ENCODE data around the gene CCNB1. TPM values are rescaled to one million over a fixed set of nuclear protein-coding genes. Genes with fewer than 3 reads are reported as not detected.

CCNB1 gene
- total RNA-seq, 1 donor from 2014 or later = 243 TPM

DNA sequence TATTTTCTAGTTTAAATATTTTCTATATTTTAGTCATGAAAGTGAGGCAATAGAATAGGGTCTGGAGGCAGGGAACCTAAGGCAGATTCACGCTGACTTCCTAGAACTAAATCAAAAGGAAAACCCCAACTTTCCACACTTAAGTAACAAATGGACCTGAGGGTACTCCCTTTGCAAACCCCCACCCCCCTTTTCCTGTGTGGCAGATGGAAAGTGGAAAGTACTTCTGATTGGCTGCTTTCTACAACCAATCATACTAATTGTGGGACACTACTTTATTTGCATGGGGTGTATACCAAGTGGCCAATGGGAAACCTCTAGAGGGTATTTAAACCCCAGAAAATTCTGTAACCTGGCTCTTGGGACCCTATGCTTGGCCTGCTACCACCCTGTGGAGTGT lies 17.7 kb downstream of the CCNB1 start:
- DNase-seq (ENCODE audit: low read depth) = no peak
- TF ChIP-seq, protein P1, sequence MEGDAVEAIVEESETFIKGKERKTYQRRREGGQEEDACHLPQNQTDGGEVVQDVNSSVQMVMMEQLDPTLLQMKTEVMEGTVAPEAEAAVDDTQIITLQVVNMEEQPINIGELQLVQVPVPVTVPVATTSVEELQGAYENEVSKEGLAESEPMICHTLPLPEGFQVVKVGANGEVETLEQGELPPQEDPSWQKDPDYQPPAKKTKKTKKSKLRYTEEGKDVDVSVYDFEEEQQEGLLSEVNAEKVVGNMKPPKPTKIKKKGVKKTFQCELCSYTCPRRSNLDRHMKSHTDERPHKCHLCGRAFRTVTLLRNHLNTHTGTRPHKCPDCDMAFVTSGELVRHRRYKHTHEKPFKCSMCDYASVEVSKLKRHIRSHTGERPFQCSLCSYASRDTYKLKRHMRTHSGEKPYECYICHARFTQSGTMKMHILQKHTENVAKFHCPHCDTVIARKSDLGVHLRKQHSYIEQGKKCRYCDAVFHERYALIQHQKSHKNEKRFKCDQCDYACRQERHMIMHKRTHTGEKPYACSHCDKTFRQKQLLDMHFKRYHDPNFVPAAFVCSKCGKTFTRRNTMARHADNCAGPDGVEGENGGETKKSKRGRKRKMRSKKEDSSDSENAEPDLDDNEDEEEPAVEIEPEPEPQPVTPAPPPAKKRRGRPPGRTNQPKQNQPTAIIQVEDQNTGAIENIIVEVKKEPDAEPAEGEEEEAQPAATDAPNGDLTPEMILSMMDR (conservative IDR thresholded peaks at IDR 0.05; ENCODE audit: low read depth, low read length) = no peak
- no peak overlapping the region for H3K4me3 ChIP-seq (ENCODE audit: low read depth, low read length)

DNA sequence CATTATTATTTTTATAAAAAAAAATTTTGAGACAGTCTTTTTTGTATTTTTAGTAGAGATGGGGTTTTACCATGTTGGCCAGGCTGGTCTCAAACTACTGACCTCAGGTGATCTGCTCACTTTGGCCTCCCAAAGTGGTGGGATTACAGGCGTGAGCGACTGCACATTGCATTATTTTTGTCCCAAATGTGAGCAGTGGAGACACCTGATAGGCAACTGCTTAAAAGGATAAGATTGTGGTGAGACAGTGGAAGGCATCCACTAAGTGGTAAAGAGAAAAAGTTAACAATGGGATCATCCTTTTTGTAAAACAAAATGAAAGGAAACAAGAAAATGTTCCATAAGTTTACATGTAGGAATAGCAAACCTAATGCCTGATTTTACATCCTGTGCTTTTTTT lies 20.4 kb downstream of the CCNB1 start:
- no peak overlapping the region for H3K4me3 ChIP-seq (ENCODE audit: low read depth, low read length)
- DNase-seq (ENCODE audit: low read depth) = no peak
- TF ChIP-seq, protein P1 (conservative IDR thresholded peaks at IDR 0.05; ENCODE audit: low read depth, low read length) = no peak

DNA sequence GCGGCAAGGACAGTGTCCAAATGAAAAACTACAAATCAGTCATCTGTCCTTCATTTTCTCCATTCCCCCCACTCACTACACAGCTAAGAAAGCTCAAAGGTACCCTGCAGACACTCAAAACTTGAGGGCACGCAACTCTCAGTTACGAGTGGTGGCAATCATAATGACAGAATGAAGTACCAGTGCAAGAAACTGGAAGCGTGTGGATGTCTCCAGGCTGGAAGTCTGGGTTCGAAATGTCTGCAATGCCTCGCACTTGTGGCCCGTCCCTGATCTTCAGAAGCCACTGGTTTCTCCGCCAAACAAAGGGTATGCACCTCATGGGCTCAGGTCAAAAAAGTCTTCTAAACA lies 21.8 kb downstream of the CCNB1 start:
- DNase-seq (ENCODE audit: low read depth) = no peak
- TF ChIP-seq, protein P1 (conservative IDR thresholded peaks at IDR 0.05; ENCODE audit: low read depth, low read length) = no peak
- peak overlapping the region; percentile 74 for H3K4me3 ChIP-seq (ENCODE audit: low read depth, low read length)

DNA sequence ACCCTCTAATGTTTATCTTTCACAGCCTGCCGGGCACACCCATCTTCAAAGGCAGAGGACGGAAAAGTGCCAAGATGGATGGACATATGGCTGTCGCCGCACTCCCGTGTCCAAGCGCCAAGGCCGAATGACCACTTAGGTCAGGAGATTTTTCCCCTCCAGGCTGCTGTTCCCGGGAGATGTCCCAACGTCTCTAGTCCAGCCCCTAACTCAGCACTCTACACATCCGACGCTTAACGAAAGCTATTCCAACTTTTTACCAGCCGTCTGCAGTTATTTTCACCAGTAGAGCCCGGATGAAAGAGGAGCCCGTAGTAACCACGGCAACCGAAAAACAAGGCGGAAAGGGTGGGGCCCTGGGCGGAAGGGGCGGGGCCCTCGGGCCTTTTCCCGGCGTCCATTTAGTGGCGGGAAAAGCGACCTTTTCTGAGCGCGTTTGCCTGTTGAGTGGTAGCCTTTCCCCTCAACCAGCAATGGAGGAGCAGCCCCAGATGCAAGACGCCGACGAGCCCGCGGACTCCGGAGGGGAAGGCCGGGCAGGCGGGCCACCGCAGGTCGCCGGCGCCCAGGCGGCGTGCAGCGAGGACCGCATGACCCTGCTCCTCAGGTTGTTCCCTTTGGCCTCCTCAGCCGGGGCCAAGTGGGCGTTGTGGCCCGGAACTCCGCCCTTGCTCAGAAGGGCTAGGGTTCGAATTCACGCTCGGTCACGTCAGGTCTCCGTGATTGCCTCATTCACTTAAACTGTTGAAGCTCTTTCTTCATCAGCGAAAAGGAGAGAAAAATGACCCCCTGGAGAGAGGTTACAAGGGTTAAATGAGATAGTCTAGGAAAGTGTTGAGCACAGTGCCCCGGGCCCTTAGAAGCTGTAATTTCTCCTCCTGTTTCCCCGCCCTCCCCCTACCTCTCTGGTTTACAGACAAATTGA lies 22.5 kb downstream of the CCNB1 start, which contains the start of gene CENPH:
CENPH (plus strand) TSS at position 422 of the 925 bp plus-strand sequence; CDS start at position 474, 52 bp downstream.
- peak within 1 kb of the TSS; percentile 74 for H3K4me3 ChIP-seq (ENCODE audit: low read depth, low read length)
- no peak for DNase-seq (ENCODE audit: low read depth)
- TF ChIP-seq, protein P1 (conservative IDR thresholded peaks at IDR 0.05; ENCODE audit: low read depth, low read length) = no peak

DNA sequence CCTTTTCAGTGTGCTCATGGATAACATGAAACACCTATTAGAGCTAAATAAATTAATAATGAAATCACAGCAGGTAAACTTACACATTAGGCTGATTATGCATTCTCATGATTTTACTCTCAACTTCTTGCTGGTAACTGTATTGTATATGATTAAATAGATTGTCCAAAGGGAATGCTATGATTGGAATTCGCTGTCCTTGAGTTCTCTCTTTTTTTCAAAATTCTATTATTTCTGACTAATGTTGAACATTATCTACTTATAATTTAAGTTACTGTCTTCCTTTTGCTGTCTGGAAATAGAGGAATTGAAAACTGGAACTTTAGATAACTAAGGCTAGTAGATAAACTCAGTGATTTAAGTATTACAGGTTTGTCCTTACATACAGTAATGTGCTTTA lies 35.5 kb downstream of the CCNB1 start:
- no peak overlapping the region for H3K4me3 ChIP-seq (ENCODE audit: low read depth, low read length)
- TF ChIP-seq, protein P1 (conservative IDR thresholded peaks at IDR 0.05; ENCODE audit: low read depth, low read length) = no peak
- no peak for DNase-seq (ENCODE audit: low read depth)

DNA sequence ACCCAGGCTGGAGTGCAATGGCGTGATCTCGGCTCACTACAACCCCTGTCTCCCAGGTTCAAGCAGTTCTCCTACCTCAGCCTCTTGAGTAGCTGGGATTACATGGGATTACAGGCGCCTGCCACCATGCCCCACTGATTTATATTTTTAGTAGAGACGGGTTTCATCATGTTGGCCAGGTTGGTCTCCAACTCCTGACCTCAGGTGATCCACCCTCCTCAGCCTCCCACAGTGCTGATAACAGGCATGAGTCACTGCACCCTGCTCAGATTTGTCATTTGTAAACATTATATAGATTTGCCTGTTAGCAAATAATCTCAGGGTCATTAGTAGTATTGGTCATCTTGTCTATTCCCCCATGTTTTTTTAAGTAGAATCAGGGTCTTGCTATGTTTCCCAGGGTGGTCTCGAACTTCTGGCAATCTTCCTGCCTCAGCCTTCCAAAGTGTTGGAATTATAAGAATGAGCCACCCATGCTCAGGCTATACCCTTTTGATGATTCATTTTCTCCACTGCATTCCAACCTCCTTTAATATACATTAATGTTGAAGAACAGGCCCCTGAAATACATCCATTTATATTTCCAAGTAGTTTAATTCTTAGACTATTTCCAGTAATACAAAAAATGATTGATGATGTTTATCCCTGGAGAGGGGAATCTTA lies 39.7 kb downstream of the CCNB1 start:
- TF ChIP-seq, protein P1 (conservative IDR thresholded peaks at IDR 0.05; ENCODE audit: low read depth, low read length) = no peak
- no peak overlapping the region for H3K4me3 ChIP-seq (ENCODE audit: low read depth, low read length)
- no peak for DNase-seq (ENCODE audit: low read depth)
